Astrocyte (in vitro differentiated cells and primary cell): Measurements from ENCODE around the gene KRT82.

Source experiments
- CTCF ChIP-seq: IDR thresholded peaks from 2 replicates; pipeline ENCODE4 v1.5.1; 2011; ENCODE audit warnings: low read depth, mild to moderate bottlenecking, inconsistent platforms, low read length, moderate library complexity; ENCODE audit not compliant: insufficient read depth
- EZH2 ChIP-seq: IDR thresholded peaks from 2 replicates; pipeline ENCODE4 v1.6.1; 2012; ENCODE audit warnings: mild to moderate bottlenecking, low read length, inconsistent platforms; ENCODE audit not compliant: insufficient read depth

- no peak for TF ChIP-seq CTCF
- TF ChIP-seq EZH2: no peak
Measured at GRCh38 chr12:52440821-52441319, 34.7 kb upstream of the KRT82 start.
